Astrocyte (in vitro differentiated cells and primary cell): Measurements from ENCODE around the gene LRBA. TPM values are rescaled to one million over a fixed set of nuclear protein-coding genes. Genes with fewer than 3 reads are reported as not detected.
A peak's percentile ranks its signal among the peaks of the same experiment; 100 is the strongest.

Source experiments
- DNase-seq: peaks from one replicate; pipeline ENCODE4 v3.0.0-alpha.2; 2010; ENCODE audit warnings: low read depth
- FAIRE-seq: peaks from 2 replicates; lab custom pipeline; 2011; peaks lifted over from hg19 to GRCh38; lab: Jason Lieb, UNC
- H2AFZ ChIP-seq: 2 replicates; pipeline ENCODE4 v1.6.0; 2012; ENCODE audit warnings: low read depth, low read length, inconsistent platforms
- H3K27ac ChIP-seq: 2 replicates; pipeline ENCODE4 v1.5.1; 2011; ENCODE audit warnings: low read depth, low read length, inconsistent platforms
- H3K27me3 ChIP-seq: 2 replicates; pipeline ENCODE4 v1.6.0; 2011; ENCODE audit warnings: low read length, inconsistent platforms; ENCODE audit not compliant: insufficient read depth
- H3K36me3 ChIP-seq: 2 replicates; pipeline ENCODE4 v1.5.1; 2011; ENCODE audit warnings: low read length, inconsistent platforms; ENCODE audit not compliant: insufficient read depth
- H3K4me1 ChIP-seq: 2 replicates; pipeline ENCODE4 v1.5.1; 2011; ENCODE audit warnings: low read length, inconsistent platforms; ENCODE audit not compliant: insufficient read depth
- H3K4me2 ChIP-seq: 2 replicates; pipeline ENCODE4 v1.6.0; 2012; ENCODE audit warnings: low read length, inconsistent platforms
- H3K4me3 ChIP-seq: 2 replicates; pipeline ENCODE4 v1.5.1; 2011; ENCODE audit warnings: low read depth, mild to moderate bottlenecking, low read length, inconsistent platforms; ENCODE audit not compliant: insufficient read depth
- H3K79me2 ChIP-seq: 2 replicates; pipeline ENCODE4 v1.6.0; 2012; ENCODE audit warnings: mild to moderate bottlenecking, low read length, inconsistent platforms; ENCODE audit not compliant: insufficient read depth
- H3K9ac ChIP-seq: 2 replicates; pipeline ENCODE4 v1.6.0; 2012; ENCODE audit warnings: mild to moderate bottlenecking, low read length, inconsistent platforms
- H3K9me3 ChIP-seq: 2 replicates; pipeline ENCODE4 v1.5.1; 2012; ENCODE audit warnings: low read depth, mild to moderate bottlenecking, low read length, inconsistent platforms; ENCODE audit not compliant: insufficient read depth
- H4K20me1 ChIP-seq: 2 replicates; pipeline ENCODE4 v1.6.0; 2012; ENCODE audit warnings: low read length, inconsistent platforms; ENCODE audit not compliant: insufficient read depth
- H3K27ac Mint-ChIP-seq: one replicate; pipeline ENCODE4 v1.8.0; 2021; ENCODE audit warnings: mild to moderate bottlenecking, mixed read lengths; ENCODE audit not compliant: unreplicated experiment
- H3K27me3 Mint-ChIP-seq: one replicate; pipeline ENCODE4 v1.8.0; 2021; ENCODE audit warnings: low read depth, mixed read lengths; ENCODE audit not compliant: unreplicated experiment
- H3K36me3 Mint-ChIP-seq: one replicate; pipeline ENCODE4 v1.8.0; 2021; ENCODE audit warnings: low read depth, mixed read lengths; ENCODE audit not compliant: unreplicated experiment
- H3K4me1 Mint-ChIP-seq: one replicate; pipeline ENCODE4 v1.8.0; 2021; ENCODE audit warnings: low read depth, mixed read lengths; ENCODE audit not compliant: unreplicated experiment
- H3K4me3 Mint-ChIP-seq: one replicate; pipeline ENCODE4 v1.8.0; 2021; ENCODE audit warnings: mild to moderate bottlenecking, moderate library complexity, mixed read lengths; ENCODE audit not compliant: unreplicated experiment
- H3K9me3 Mint-ChIP-seq: one replicate; pipeline ENCODE4 v1.8.0; 2021; ENCODE audit warnings: mild to moderate bottlenecking, mixed read lengths; ENCODE audit not compliant: unreplicated experiment
- CTCF ChIP-seq: IDR thresholded peaks from 2 replicates; pipeline ENCODE4 v1.5.1; 2011; ENCODE audit warnings: low read depth, mild to moderate bottlenecking, inconsistent platforms, low read length, moderate library complexity; ENCODE audit not compliant: insufficient read depth
- EZH2 ChIP-seq: IDR thresholded peaks from 2 replicates; pipeline ENCODE4 v1.6.1; 2012; ENCODE audit warnings: mild to moderate bottlenecking, low read length, inconsistent platforms; ENCODE audit not compliant: insufficient read depth
- total RNA-seq: library from RNA; stranded (reverse); gene quantifications from 2 replicates; pipeline ENCODE4 v1.2.1, GENCODE V29; 2021

LRBA gene
- total RNA-seq, 1 donor from 2014 or later: 25.3 TPM

DNA sequence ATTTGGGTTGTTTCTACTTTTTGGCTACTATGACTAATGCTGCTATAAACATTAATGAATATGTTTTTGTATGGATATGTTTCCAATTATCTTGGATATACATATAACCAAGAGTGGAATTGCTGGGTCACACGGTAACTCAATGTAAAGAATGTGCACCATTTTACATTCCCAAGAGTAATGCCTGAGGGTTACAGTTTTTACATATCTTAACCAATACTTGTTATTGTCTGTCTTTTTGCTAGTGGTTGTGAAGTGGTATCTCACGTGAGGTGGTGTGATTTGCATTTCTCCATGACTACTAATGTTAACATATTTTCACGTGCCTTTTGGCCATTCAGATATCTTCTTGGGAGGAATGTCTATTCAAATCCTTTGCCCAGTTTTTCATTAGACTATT, 633.5 kb downstream of the LRBA start:
- no peaks in the 10 kb centered on the region for H3K27me3 Mint-ChIP-seq
- FAIRE-seq (peak; percentile 32), DNase-seq (peak; percentile 46)
- Histone ChIP-seq H4K20me1 (no peaks in the 10 kb centered on the region), H3K79me2 (no peaks in the 10 kb centered on the region), H3K4me3 (no peak overlapping the region), H3K4me1 (peaks cover 6% of the 10 kb centered on the region), H3K36me3 (no peaks in the 10 kb centered on the region), H3K27me3 (no peaks in the 10 kb centered on the region), H3K4me2 (no peak overlapping the region), H3K9ac (no peak overlapping the region), H2AFZ (no peak overlapping the region), H3K27ac (no peak overlapping the region), H3K9me3 (no peaks in the 10 kb centered on the region)
- TF ChIP-seq EZH2 (no peak), CTCF (no peak)
- H3K4me1 Mint-ChIP-seq: peaks cover 3% of the 10 kb centered on the region
- H3K9me3 Mint-ChIP-seq: no peaks in the 10 kb centered on the region
- H3K4me3 Mint-ChIP-seq: no peak overlapping the region
- H3K36me3 Mint-ChIP-seq: no peaks in the 10 kb centered on the region
- H3K27ac Mint-ChIP-seq: no peak overlapping the region

DNA sequence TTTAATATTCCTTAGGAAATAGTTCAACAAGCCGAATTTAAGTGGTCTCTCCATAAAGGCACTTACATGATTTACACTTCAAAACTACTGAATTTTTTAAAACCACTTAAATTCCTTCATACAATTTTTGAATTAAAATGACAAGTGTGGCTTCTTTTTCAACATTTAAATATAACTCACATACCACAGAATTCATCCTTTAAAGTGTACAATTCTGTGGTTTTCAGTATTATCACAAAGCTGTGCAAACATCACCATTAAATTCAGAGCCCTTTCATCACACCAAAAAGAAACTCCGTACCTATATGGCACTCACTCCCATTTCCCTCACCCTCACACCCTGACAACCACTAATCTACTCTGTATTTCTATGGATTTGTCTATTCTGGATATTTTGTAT, 634.0 kb downstream of the LRBA start:
- H3K27ac Mint-ChIP-seq: no peak overlapping the region
- Histone ChIP-seq H2AFZ (no peak overlapping the region), H3K36me3 (no peaks in the 10 kb centered on the region), H3K9ac (no peak overlapping the region), H3K4me1 (peaks cover 6% of the 10 kb centered on the region), H3K9me3 (no peaks in the 10 kb centered on the region), H3K79me2 (no peaks in the 10 kb centered on the region), H3K27me3 (no peaks in the 10 kb centered on the region), H3K27ac (no peak overlapping the region), H4K20me1 (no peaks in the 10 kb centered on the region), H3K4me3 (no peak overlapping the region), H3K4me2 (no peak overlapping the region)
- H3K9me3 Mint-ChIP-seq: no peaks in the 10 kb centered on the region
- DNase-seq (peak; percentile 33), FAIRE-seq (no peak)
- no peaks in the 10 kb centered on the region for H3K36me3 Mint-ChIP-seq
- H3K4me3 Mint-ChIP-seq: no peak overlapping the region
- H3K27me3 Mint-ChIP-seq: no peaks in the 10 kb centered on the region
- no peak for TF ChIP-seq CTCF
- TF ChIP-seq EZH2: no peak
- H3K4me1 Mint-ChIP-seq: peaks cover 3% of the 10 kb centered on the region

DNA sequence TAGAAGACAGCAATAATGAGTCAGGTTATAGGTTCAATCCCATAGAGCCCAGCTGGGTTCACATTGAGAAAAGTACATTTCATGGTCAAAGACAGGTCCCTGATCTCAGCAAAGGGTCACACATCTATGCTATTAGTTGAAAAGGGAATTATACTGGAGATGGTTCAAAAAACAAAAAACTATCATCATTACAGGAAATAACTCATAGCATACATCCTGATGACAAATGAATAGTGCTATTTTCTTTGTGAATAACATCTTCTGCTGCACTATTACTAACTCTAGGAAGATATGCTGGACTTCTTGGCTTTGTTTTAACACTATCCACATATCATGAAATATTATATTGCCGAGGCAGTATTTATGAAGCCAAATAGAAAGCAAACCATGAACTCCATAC, 635.6 kb downstream of the LRBA start:
- H3K4me3 ChIP-seq: no peak overlapping the region
- H2AFZ ChIP-seq: no peak overlapping the region
- H3K27me3 ChIP-seq: no peaks in the 10 kb centered on the region
- TF ChIP-seq EZH2 (no peak), CTCF (no peak)
- H3K4me2 ChIP-seq: peak overlapping the region; percentile 21
- H3K27ac Mint-ChIP-seq: no peak overlapping the region
- H3K9ac ChIP-seq: no peak overlapping the region
- peaks cover 1% of the 10 kb centered on the region for H3K4me1 Mint-ChIP-seq
- no peaks in the 10 kb centered on the region for H3K36me3 ChIP-seq
- no peaks in the 10 kb centered on the region for H3K79me2 ChIP-seq
- FAIRE-seq (peak; percentile 93), DNase-seq (peak; percentile 26)
- no peak overlapping the region for H3K4me3 Mint-ChIP-seq
- no peak overlapping the region for H3K27ac ChIP-seq
- no peaks in the 10 kb centered on the region for H3K9me3 Mint-ChIP-seq
- peaks cover 1% of the 10 kb centered on the region for H3K36me3 Mint-ChIP-seq
- H3K27me3 Mint-ChIP-seq: no peaks in the 10 kb centered on the region
- no peaks in the 10 kb centered on the region for H4K20me1 ChIP-seq
- no peaks in the 10 kb centered on the region for H3K4me1 ChIP-seq
- H3K9me3 ChIP-seq: no peaks in the 10 kb centered on the region
